ENCODE data around the gene CELA3A.
"Not testable (repeated sequence)": the region's sequence is repeated elsewhere in the genome, so short reads cannot be mapped to it uniquely, and the experiment has no call there.

Gene CELA3A

GRCh38 chr1:22021061-22021460, 19.6 kb downstream of the CELA3A start:
- DNase-seq, result no peak

GRCh38 chr1:22024485-22025367, 23.3 kb downstream of the CELA3A start:
- DNase-seq, result peak in 1 of 2 donors; percentile 67

GRCh38 chr1:22025368-22026155, 24.1 kb downstream of the CELA3A start:
- DNase-seq, result peak; percentile 83 to 94

- no peak for DNase-seq
Observed at GRCh38 chr1:22026924-22027289, 25.4 kb downstream of the CELA3A start.

- DNase-seq, result no peak
Observed at GRCh38 chr1:22030057-22030456, 28.6 kb downstream of the CELA3A start.

- DNase-seq, result no peak
Observed at GRCh38 chr1:22030473-22030872, 29.0 kb downstream of the CELA3A start.

- DNase-seq, result no peak
Observed at GRCh38 chr1:22031214-22031962, 29.9 kb downstream of the CELA3A start.

- not testable (repeated sequence) for DNase-seq
Observed at GRCh38 chr1:22034834-22035233, 33.4 kb downstream of the CELA3A start.

GRCh38 chr1:22037520-22037919, 36.1 kb downstream of the CELA3A start:
- no peak for DNase-seq

GRCh38 chr1:22038036-22038435, 36.6 kb downstream of the CELA3A start:
- DNase-seq, result peak in 1 of 2 donors; percentile 31

- DNase-seq, result no peak
Observed at GRCh38 chr1:22039594-22040285, 38.3 kb downstream of the CELA3A start.

GRCh38 chr1:22040286-22040623, 38.8 kb downstream of the CELA3A start:
- DNase-seq, result no peak

- no peak for DNase-seq
Observed at GRCh38 chr1:22041505-22041904, 40.0 kb downstream of the CELA3A start.

- no peak for DNase-seq
Observed at GRCh38 chr1:22043198-22043769, 41.8 kb downstream of the CELA3A start.

- DNase-seq, result peak in 1 of 2 donors; percentile 38
Observed at GRCh38 chr1:22044690-22045420, 43.4 kb downstream of the CELA3A start.

GRCh38 chr1:22045604-22046228, 44.3 kb downstream of the CELA3A start:
- DNase-seq, result no peak

- no peak for DNase-seq
Observed at GRCh38 chr1:22048351-22049192, 47.1 kb downstream of the CELA3A start.

- DNase-seq, result no peak
Observed at GRCh38 chr1:22050330-22050729, 48.9 kb downstream of the CELA3A start.

GRCh38 chr1:22051607-22052114, 50.2 kb downstream of the CELA3A start:
- DNase-seq, result no peak
